Measurements from ENCODE around the gene C1orf116. TPM values are rescaled to one million over a fixed set of nuclear protein-coding genes. Genes with fewer than 3 reads are reported as not detected.

C1orf116 gene
- polyA plus RNA-seq, 2 of the 4 experiments (the other 2 are of a cell fraction): 2.0 to 3.2 TPM

GRCh38 chr1:206971029-206971655 lies 61.4 kb downstream of the C1orf116 start:
- H3K9me3 ChIP-seq: no peaks in the 10 kb centered on the region
- CTCF ChIA-PET: interaction anchor here (0.8 to 8.9 kb wide), 4 partner anchors 10 to 481 kb away, joined by 3 to 90 read pairs (median 6); no protein-coding TSS in a partner anchor
- WGBS (ENCODE audit: missing lambda C conversion rate): 49% methylated on average over 2 of the region's 2 CpGs
- no peaks in the 10 kb centered on the region for H3K4me1 ChIP-seq
- ATAC-seq (no peak), FAIRE-seq (no peak), DNase-seq (ENCODE audit: low read depth in 1 of 2, low spot score in 1 of 2) (no peak)
- POLR2A ChIA-PET: no interaction called here
- H3K4me3 ChIP-seq: no peak overlapping the region
- no peak overlapping the region for H3K27ac ChIP-seq
- TF ChIP-seq TFCP2L1 (CRISPR knock-in tag; IDR thresholded peaks at IDR 0.05) (no peak), RFX5 (IDR thresholded peaks at IDR 0.05) (no peak), CHD4 (IDR thresholded peaks at IDR 0.05; ENCODE audit: borderline replicate concordance) (no peak), RAD21 (conservative IDR thresholded peaks at IDR 0.05 in 1 of 2, IDR thresholded peaks at IDR 0.05 in 1 of 2) (no peak), ZC3H11A (IDR thresholded peaks at IDR 0.05) (no peak), HOXB13 (CRISPR knock-in tag; IDR thresholded peaks at IDR 0.05; ENCODE audit: low read depth) (no peak), TP53 (CRISPR knock-in tag; IDR thresholded peaks at IDR 0.05) (no peak), MAZ (IDR thresholded peaks at IDR 0.05; ENCODE audit: borderline replicate concordance, low read depth, low read length) (no peak)
- H3K4me2 ChIP-seq: no peak overlapping the region

- no peak within 1 kb of the TSS for H3K4me2 ChIP-seq
- ATAC-seq (no peak), DNase-seq (ENCODE audit: low read depth in 1 of 2, low spot score in 1 of 2) (no peak), FAIRE-seq (no peak)
- H3K27ac ChIP-seq: no peak within 1 kb of the TSS
- H3K4me1 ChIP-seq: no peaks in the 10 kb centered on the region
- ChIA-PET CTCF (interaction anchor here (0.8 to 8.9 kb wide), 5 partner anchors 11 to 480 kb away, joined by 3 to 90 read pairs (median 8); no protein-coding TSS in a partner anchor), POLR2A (no interaction called here)
- H3K9me3 ChIP-seq: no peaks in the 10 kb centered on the region
- TF ChIP-seq SREBF2 (IDR thresholded peaks at IDR 0.05) (no peak), TFCP2L1 (CRISPR knock-in tag; IDR thresholded peaks at IDR 0.05) (no peak), RCOR1 (IDR thresholded peaks at IDR 0.05; ENCODE audit: low read depth, low read length) (no peak), BHLHE40 (IDR thresholded peaks at IDR 0.05; ENCODE audit: low read depth, low read length) (no peak), CBX2 (IDR thresholded peaks at IDR 0.05; ENCODE audit: borderline replicate concordance, low read depth) (no peak), RARB (CRISPR knock-in tag; IDR thresholded peaks at IDR 0.05) (no peak), MAX (IDR thresholded peaks at IDR 0.05) (no peak), USF2 (IDR thresholded peaks at IDR 0.05) (no peak), MAFK (IDR thresholded peaks at IDR 0.05; ENCODE audit: partially characterized antibody) (no peak), JUNB (IDR thresholded peaks at IDR 0.05) (no peak)
- TF ChIP-seq, protein P1, sequence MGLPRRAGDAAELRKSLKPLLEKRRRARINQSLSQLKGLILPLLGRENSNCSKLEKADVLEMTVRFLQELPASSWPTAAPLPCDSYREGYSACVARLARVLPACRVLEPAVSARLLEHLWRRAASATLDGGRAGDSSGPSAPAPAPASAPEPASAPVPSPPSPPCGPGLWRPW (IDR thresholded peaks at IDR 0.05): no peak
- 49% methylated on average over 2 of the region's 2 CpGs for WGBS (ENCODE audit: missing lambda C conversion rate)
- H3K4me3 ChIP-seq: no peak within 1 kb of the TSS
Measured at GRCh38 chr1:206970446-206970845, 62.1 kb downstream of the C1orf116 start, which contains the start of gene FCAMR. Gene FCAMR (minus strand): TSS chr1:206970460. CDS start chr1:206970125, 335 bp downstream.

GRCh38 chr1:206969090-206969489 lies 63.5 kb downstream of the C1orf116 start:
- TF ChIP-seq SREBF2 (IDR thresholded peaks at IDR 0.05) (no peak), MAFK (IDR thresholded peaks at IDR 0.05; ENCODE audit: partially characterized antibody) (peak; percentile 63)
- ATAC-seq: no peak
- Histone ChIP-seq H3K4me2 (no peak overlapping the region), H3K9me3 (no peaks in the 10 kb centered on the region), H3K4me3 (no peak overlapping the region), H3K4me1 (no peaks in the 10 kb centered on the region), H3K27ac (no peak overlapping the region)
- FAIRE-seq: no peak
- WGBS (ENCODE audit: missing lambda C conversion rate): 71% methylated on average over 5 of the region's 5 CpGs
- CTCF ChIA-PET: interaction anchor here (0.6 to 8.9 kb wide), 8 partner anchors 10 to 480 kb away, joined by 3 to 90 read pairs (median 3); partner anchors contain the start of gene PIGR
- POLR2A ChIA-PET: no interaction called here
- no peak for DNase-seq (ENCODE audit: low read depth in 1 of 2, low spot score in 1 of 2)

Other genes with a start within 250 kb of the C1orf116 start
- 0.05 and 0.13 TPM in 2 replicates for gene IL20, start 167.1 kb downstream of the C1orf116 start, polyA plus RNA-seq (2011; rRNA removed)
- not detected in 3 replicates for gene IL20, start 167.1 kb downstream of the C1orf116 start, polyA plus RNA-seq (2017; fragmentation: RNase III; extraction: RNeasy Plus Mini Kit Qiagen cat#74134 plus additional on column Dnase treatment)
- gene IL24, start 135.3 kb downstream of the C1orf116 start, polyA plus RNA-seq (2011; rRNA removed): 0.04 and 0.12 TPM in 2 replicates
- 0.07 TPM in 1 of 3 replicates, not detected in the others for gene IL24, start 135.3 kb downstream of the C1orf116 start, polyA plus RNA-seq (2017; fragmentation: RNase III; extraction: RNeasy Plus Mini Kit Qiagen cat#74134 plus additional on column Dnase treatment)
- 0.19 and 0.73 TPM in 2 replicates for gene FCMR, start 110.8 kb downstream of the C1orf116 start, polyA plus RNA-seq (2011; rRNA removed)
- 0.93 to 1.3 TPM (median 1.0 TPM) in 3 replicates for gene FCMR, start 110.8 kb downstream of the C1orf116 start, polyA plus RNA-seq (2017; fragmentation: RNase III; extraction: RNeasy Plus Mini Kit Qiagen cat#74134 plus additional on column Dnase treatment)
- 0.01 and 0.03 TPM in 2 replicates for gene PIGR, start 86.3 kb downstream of the C1orf116 start, polyA plus RNA-seq (2011; rRNA removed)
- not detected in 3 replicates for gene PIGR, start 86.3 kb downstream of the C1orf116 start, polyA plus RNA-seq (2017; fragmentation: RNase III; extraction: RNeasy Plus Mini Kit Qiagen cat#74134 plus additional on column Dnase treatment)
- gene FCAMR, start 62.3 kb downstream of the C1orf116 start, polyA plus RNA-seq (2011; rRNA removed): not detected in 2 replicates
- gene FCAMR, start 62.3 kb downstream of the C1orf116 start, polyA plus RNA-seq (2017; fragmentation: RNase III; extraction: RNeasy Plus Mini Kit Qiagen cat#74134 plus additional on column Dnase treatment): not detected in 3 replicates
- 6.9 and 7.0 TPM in 2 replicates for gene YOD1, start 18.5 kb upstream of the C1orf116 start, polyA plus RNA-seq (2011; rRNA removed)
- 9.5 to 10.3 TPM (median 10.3 TPM) in 3 replicates for gene YOD1, start 18.5 kb upstream of the C1orf116 start, polyA plus RNA-seq (2017; fragmentation: RNase III; extraction: RNeasy Plus Mini Kit Qiagen cat#74134 plus additional on column Dnase treatment)
- 6.8 and 7.4 TPM in 2 replicates for gene PFKFB2, start 20.5 kb upstream of the C1orf116 start, polyA plus RNA-seq (2011; rRNA removed)
- 7.6 to 8.4 TPM (median 8.1 TPM) in 3 replicates for gene PFKFB2, start 20.5 kb upstream of the C1orf116 start, polyA plus RNA-seq (2017; fragmentation: RNase III; extraction: RNeasy Plus Mini Kit Qiagen cat#74134 plus additional on column Dnase treatment)
- gene C4BPB, start 56.1 kb upstream of the C1orf116 start, polyA plus RNA-seq (2011; rRNA removed): 0.57 and 0.74 TPM in 2 replicates
- gene C4BPB, start 56.1 kb upstream of the C1orf116 start, polyA plus RNA-seq (2017; fragmentation: RNase III; extraction: RNeasy Plus Mini Kit Qiagen cat#74134 plus additional on column Dnase treatment): 4.9 to 9.5 TPM (median 5.1 TPM) in 3 replicates
- 3.6 and 4.9 TPM in 2 replicates for gene C4BPA, start 71.5 kb upstream of the C1orf116 start, polyA plus RNA-seq (2011; rRNA removed)
- gene C4BPA, start 71.5 kb upstream of the C1orf116 start, polyA plus RNA-seq (2017; fragmentation: RNase III; extraction: RNeasy Plus Mini Kit Qiagen cat#74134 plus additional on column Dnase treatment): 0.92 to 1.4 TPM (median 1.0 TPM) in 3 replicates

All from A549 (cell line).